ENCODE measurements around the gene GPA33.

GRCh38 chr1:167132301-167133010 is 42.3 kb upstream of the GPA33 start:
- TF ChIP-seq MAX (IDR thresholded peaks at IDR 0.05) (no peak), TAF1 (IDR thresholded peaks at IDR 0.05; ENCODE audit: low read depth) (no peak), RAD21 (IDR thresholded peaks at IDR 0.05; ENCODE audit: low read depth) (no peak), EP300 (IDR thresholded peaks at IDR 0.05; ENCODE audit: borderline replicate concordance) (no peak), CEBPB (IDR thresholded peaks at IDR 0.05) (no peak), CREB1 (IDR thresholded peaks at IDR 0.05; ENCODE audit: low read depth) (no peak), FOXM1 (IDR thresholded peaks at IDR 0.05; ENCODE audit: borderline replicate concordance, low read depth) (no peak), EGR1 (IDR thresholded peaks at IDR 0.05) (no peak), YY1 (IDR thresholded peaks at IDR 0.05; ENCODE audit: low read depth) (no peak), REST (IDR thresholded peaks at IDR 0.05; ENCODE audit: low read depth) (no peak)
